Putamen (tissue), 1 donor: Measurements from ENCODE around the gene RAB10.
"Not testable (repeated sequence)": the region's sequence is repeated elsewhere in the genome, so short reads cannot be mapped to it uniquely, and the experiment has no call there.

Experiments used
- DNase-seq: peaks from one replicate; pipeline ENCODE4 v3.0.0-alpha.2; 2016; ENCODE audit warnings: low spot score

Gene RAB10

GRCh38 chr2:26157580-26157979 is 123.7 kb downstream of the RAB10 start:
- no peak for DNase-seq

DNA sequence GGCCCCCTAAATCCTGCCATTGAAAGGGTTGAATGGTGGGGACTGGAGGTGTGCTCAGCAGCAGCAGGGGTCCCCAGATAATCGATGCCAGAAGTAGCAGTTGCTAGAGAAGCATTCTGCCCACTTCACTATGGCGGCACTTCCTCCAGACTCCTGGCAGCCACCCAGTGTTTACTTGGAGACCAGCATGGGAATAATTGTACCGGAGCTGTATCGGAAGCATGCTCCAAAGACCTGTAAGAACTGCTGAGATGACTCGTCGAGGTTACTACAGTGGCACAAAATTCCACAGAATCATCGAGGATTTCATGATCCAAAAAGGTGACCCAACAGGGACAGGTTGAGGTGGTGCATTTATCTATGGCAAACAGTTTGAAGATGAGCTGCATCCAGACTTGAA is 128.0 kb downstream of the RAB10 start:
- DNase-seq = no peak

GRCh38 chr2:26162963-26163362 is 129.1 kb downstream of the RAB10 start:
- no peak for DNase-seq

DNA sequence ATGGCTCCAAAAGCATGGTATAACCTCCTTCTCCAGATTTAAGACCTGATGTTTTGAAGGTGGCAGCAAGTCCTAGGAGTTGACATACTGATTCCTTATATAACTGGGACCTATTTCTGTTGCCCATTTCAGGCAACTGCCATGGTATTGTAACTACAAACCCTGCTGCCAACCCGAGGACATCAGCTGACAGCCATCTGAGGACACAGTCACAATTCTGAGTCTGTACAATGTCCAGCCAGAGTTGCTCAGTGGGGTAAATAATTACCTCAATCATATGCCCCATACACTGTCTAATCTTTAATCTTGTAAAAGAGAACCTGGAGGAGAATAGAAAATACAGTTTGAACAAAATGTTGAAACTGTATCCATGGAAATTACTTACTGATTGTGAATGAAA is 130.3 kb downstream of the RAB10 start:
- peak; percentile 65 for DNase-seq

DNA sequence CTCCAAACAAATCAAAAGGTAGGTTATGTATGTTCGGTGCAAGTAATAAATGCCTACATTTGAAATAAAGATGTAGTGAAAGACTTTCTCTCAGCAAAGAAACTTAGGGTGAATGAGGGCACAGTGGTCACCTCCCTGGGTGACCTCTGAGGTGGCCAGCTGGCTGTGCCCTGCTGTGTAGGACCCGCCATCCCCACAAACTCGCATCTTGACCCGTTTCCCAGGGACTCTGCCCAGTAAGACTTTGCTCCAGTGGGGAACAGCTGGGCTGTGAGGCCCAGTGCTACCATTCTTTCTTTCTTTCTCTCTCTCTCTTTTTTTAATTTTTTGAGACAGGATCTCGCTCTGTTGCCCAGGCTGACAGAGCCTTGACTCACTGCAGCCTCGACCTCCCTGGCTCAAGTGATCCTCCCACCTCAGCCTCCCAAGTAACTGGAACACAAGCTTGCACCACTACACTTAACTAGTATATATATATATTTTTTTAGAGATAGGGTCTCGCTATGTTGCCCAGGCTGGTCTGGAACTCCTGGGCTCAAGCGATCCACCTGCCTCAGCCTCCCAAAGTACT is 130.8 kb downstream of the RAB10 start:
- DNase-seq = no peak

- DNase-seq = no peak
Measured at GRCh38 chr2:26165403-26165802, 131.5 kb downstream of the RAB10 start.

DNA sequence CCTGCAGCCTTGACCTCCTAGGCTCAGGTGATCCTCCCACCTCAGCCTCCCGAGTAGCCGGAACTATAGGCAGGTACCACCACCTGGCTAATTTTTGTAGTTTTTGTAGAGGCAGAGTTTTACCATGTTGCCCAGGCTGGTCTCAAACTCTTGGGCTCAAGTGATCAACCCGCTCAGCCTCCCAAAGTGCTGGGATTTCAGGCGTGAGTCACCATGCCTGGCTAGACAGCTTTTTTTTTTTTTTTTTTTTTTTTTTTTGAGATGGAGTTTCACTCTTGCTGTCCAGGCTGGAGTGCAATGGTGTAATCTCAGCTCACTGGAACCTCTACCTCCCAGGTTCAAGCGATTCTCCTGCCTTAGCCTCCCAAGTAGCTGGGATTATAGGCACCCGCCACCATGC is 132.7 kb downstream of the RAB10 start:
- DNase-seq = not testable (repeated sequence)

GRCh38 chr2:26168785-26169184 is 134.9 kb downstream of the RAB10 start:
- no peak for DNase-seq

GRCh38 chr2:26169226-26169625 is 135.3 kb downstream of the RAB10 start:
- DNase-seq = no peak

- DNase-seq = no peak
Measured at GRCh38 chr2:26169681-26170414, 136.0 kb downstream of the RAB10 start.

DNA sequence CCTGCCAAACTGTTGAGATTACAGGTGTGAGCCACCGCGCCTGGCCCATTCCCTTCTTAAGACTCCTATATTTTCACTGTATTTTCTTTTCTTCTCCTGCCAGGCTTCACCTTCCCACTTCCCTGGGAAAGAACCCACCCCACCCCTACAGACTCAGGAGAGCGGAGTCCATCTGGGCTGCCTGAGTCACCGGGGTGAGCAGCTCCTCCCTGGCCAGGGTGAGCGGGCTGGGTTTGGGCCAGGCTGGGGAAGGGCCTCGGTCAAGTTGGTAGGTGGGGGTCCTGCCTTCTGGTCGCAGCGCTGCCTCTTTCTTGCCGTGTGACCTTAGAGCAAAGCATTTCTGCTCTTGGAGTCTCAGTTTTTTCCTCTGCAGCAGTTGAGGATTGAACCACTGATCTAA is 136.9 kb downstream of the RAB10 start:
- no peak for DNase-seq

DNA sequence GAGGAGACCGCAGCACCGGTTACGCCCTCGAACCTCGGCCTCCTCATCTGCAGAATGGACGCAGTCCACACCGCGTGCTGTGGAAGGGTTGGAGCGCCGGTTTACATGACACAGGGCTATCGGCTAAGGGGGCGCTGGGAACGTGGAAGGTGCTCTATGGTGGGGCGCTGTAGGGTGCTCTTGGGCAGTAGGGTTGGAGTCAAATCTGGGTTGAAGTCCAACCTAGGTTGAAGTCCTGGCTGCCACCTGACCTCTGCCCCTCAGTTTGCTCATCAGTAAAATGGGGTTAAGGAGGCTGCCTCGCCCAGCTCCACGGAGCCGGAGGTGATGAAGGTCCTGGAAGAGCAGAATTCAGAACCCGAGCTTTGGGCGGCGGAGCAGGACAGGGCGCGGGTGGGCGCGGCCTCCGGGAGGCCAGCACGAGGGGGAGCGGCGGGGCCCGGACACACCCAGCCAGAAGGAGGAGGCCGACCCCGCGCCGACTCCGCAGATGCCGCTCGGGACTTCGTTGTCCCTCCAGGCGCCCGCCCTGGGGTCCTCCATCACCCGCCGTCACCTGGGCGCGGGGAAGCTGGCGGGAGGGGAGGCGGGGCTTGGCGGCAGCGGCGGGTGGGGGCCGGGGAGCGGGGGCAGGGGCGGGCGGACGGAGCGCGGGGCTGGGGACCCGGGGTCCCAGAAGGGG is 138.4 kb downstream of the RAB10 start:
- no peak for DNase-seq

- DNase-seq = no peak
Measured at GRCh38 chr2:26172871-26173775, 139.2 kb downstream of the RAB10 start, which contains the start of gene GAREM2. Gene GAREM2 (plus strand): TSS chr2:26173088. CDS start chr2:26173221, 133 bp downstream.

DNA sequence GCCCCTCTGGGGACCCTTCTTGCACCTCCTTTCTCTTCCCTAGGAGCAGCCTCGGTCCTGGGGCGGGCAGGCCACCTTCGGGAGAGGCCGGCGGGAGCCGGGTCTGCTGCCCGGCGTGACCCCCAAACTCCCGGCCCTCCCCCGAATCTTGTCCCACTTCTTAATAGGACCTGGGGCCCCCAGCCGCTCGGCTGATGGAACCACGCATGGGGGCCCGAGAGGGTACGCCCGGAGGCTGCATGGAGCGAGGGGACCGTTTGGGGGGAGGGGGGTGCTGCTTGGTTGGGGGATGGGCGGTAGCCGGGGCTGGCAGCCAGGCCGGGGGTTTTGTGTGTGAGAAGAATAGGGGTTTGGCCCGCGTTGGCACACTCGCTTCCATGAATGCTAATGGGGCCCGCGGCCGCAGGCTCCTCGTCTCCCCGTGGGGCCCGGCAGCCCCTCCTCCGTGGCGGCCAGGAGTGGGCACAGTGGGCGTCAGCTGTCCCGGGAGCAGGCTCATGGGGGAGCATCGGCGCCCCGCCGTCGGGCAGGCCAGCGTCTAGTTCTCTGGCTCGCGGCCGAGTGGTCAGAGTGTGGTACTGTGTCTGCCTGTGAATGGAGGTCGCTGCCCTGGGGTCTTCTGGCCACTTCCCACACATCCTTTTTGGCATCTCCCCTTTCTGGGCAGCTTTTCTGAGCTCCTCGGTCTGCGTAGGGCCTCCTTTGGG is 140.0 kb downstream of the RAB10 start:
- peak; percentile 49 for DNase-seq

DNA sequence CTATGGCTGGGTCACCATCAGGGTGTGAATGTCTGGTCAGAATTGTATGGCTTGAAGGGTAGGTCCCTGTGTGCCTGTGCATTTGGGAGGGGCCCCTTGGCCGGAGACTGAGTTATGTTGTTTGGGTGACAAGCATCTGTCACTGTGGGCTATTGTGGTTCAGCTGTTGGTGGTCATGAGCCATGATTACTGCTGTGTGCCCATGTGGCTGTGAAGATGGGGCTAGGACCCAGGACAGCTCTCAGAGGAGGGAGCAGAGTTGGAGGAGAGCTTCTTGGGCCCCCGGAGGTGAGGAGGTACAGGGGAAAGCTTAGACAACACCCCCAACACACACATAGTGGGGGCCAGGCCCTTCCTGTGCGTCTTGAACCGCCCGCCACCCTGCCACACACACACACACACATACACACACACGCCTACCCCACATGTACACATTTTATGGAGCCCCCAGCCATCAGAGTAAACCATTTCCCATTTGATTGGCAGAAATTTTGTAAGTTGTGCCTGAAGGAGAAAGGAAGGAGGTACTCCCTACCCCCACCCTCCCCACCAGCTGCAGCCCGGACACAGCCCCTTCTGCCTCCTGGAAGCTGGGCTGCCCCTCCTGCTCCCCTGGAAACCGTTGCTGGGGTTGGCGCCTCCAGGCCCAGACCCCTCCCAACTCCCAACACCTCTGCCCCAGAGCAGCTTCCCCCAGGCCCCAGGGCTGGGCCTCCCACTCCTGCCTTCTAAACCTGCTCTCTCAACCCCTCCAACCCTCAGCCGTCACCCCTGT is 141.0 kb downstream of the RAB10 start:
- no peak for DNase-seq

DNA sequence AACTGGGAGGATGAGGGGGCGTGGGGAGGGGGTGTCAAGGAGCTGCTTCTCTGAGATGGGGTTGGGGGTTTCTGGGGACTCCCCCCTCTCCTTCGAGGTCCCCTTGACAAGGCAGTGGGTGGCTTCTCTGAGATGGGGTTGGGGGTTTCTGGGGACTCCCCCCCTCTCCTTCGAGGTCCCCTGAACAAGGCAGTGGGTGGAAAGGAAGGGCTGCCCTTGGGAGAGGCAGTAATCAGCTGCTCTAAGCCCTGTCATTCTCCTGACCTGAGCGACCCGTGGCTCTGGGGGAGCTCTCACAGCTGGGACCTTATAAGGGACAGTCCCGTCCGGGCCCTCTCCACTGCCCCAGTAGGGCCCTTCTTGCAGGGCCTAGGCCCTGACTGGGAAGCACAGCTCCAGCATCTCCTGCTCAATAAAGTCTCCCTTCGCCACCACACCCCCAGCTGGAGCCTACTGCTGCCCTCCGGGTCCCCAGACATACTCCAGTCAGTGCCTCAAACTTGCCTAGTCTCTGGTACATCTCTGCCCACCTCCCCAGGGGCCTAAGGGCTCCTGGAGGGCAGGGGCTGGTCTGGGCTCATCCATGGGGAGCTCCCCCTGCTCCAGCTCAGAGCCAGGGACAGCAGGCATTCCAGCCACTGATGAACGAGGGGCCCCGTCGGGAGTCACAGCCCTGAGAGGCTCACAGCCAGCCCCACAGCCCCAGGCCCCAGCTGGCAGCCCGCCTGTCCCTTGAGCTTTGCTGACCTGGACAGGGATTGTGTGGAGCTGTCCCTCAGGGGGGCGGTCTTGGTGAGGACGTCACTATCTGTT is 141.8 kb downstream of the RAB10 start:
- no peak for DNase-seq

GRCh38 chr2:26176279-26176615 is 142.4 kb downstream of the RAB10 start:
- no peak for DNase-seq

DNA sequence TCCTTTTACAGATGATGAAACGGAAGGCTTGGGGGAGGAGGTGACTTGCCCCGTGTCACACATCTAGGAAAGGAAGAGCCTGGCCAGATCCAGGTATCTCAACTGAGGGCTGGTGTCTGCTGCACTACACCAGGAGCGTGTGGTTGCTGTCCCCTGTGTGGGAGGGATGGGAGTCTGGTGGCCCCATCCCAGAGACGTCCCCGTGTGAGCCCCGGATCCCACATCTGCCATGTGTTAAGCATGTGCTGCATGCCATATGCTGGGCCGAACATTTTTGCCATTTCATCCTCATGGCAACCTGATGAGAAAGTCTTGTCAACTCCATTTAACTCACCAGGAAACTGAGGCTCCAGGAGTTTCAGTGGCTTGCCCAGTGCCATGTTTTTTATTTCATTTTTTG is 143.2 kb downstream of the RAB10 start:
- DNase-seq = no peak

DNA sequence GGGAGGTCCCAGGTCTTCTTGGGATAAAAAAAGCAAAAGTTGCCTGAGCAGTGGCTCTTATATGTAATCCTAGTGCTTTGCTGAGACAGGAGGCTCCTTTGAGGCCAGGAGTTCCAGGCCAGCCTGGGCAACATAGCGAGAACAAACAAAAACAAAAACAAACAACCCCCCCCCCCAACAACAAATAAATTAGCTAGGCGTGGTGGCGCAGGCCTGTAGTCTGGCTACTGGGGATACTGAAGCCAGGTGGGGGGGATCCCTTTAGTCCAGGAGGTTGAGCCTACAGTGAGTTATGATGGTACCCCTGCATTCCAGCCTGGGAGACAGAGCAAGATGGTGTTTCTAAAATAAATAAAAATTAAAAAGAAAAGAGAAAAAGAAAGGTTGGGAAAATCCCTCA is 144.4 kb downstream of the RAB10 start:
- DNase-seq = no peak
